HFFc6 (cell line): ENCODE data around the gene PTPN7. TPM values are rescaled to one million over a fixed set of nuclear protein-coding genes. Genes with fewer than 3 reads are reported as not detected.

Source experiments
- DNase-seq: peaks from one replicate; pipeline ENCODE4 v3.0.0-alpha.2; 2018
- H3K27ac Mint-ChIP-seq: 2 replicates; pipeline ENCODE4 v1.8.0; 2020; ENCODE audit warnings: mild to moderate bottlenecking, mixed read lengths
- H3K27me3 Mint-ChIP-seq: 2 replicates; pipeline ENCODE4 v1.8.0; 2021; ENCODE audit warnings: mild to moderate bottlenecking, moderate library complexity, mixed read lengths; ENCODE audit not compliant: insufficient read depth
- H3K36me3 Mint-ChIP-seq: 2 replicates; pipeline ENCODE4 v1.8.0; 2021; ENCODE audit warnings: low read depth, mixed read lengths
- H3K4me1 Mint-ChIP-seq: 2 replicates; pipeline ENCODE4 v1.8.0; 2020; ENCODE audit warnings: low read depth, mixed read lengths
- H3K4me3 Mint-ChIP-seq: 2 replicates; pipeline ENCODE4 v1.8.0; 2020; ENCODE audit warnings: mild to moderate bottlenecking, moderate library complexity, mixed read lengths
- H3K9me3 Mint-ChIP-seq: 2 replicates; pipeline ENCODE4 v1.8.0; 2020; ENCODE audit warnings: mild to moderate bottlenecking, mixed read lengths
- CTCF ChIP-seq: fragments of 200-600 bp; sonication (generic); IDR thresholded peaks from 2 replicates; pipeline ENCODE4 v1.5.0; 2021; ENCODE audit warnings: antibody characterized with exemption, mild to moderate bottlenecking
- total RNA-seq, 6 experiments: library from RNA; stranded (reverse); fragmentation: NEBNext Ultra II Directional; extraction: Animal tissue kit (Norgen Biotek cat#: 25700); gene quantifications; 2 replicates in 1 of 6; 3 replicates in 5 of 6; pipeline ENCODE4 v1.2.3, GENCODE V29; 2021

PTPN7 gene
- total RNA-seq, 6 experiments from 2014 or later: not detected

GRCh38 chr1:202158810-202159533 is 1.4 kb downstream of the PTPN7 start:
- Mint-ChIP-seq H3K27me3 (peaks cover 30% of the 10 kb centered on the region), H3K36me3 (no peaks in the 10 kb centered on the region), H3K27ac (no peak overlapping the region), H3K9me3 (no peaks in the 10 kb centered on the region), H3K4me3 (no peak overlapping the region), H3K4me1 (peaks cover 10% of the 10 kb centered on the region; the same call in 1 of the 2 replicates)
- peak; percentile 27; the same call in 1 of the 2 replicates for TF ChIP-seq CTCF
- no peak for DNase-seq

- TF ChIP-seq CTCF: no peak
- H3K27ac Mint-ChIP-seq: no peak overlapping the region
- DNase-seq: no peak
- peaks cover 33% of the 10 kb centered on the region for H3K27me3 Mint-ChIP-seq
- H3K4me1 Mint-ChIP-seq: peaks cover 10% of the 10 kb centered on the region; the same call in 1 of the 2 replicates
- no peaks in the 10 kb centered on the region for H3K9me3 Mint-ChIP-seq
- no peaks in the 10 kb centered on the region for H3K36me3 Mint-ChIP-seq
- no peak overlapping the region for H3K4me3 Mint-ChIP-seq
These were observed 2.5 kb downstream of the PTPN7 start for GRCh38 chr1:202157945-202158344.

GRCh38 chr1:202156590-202156989 is 3.8 kb downstream of the PTPN7 start:
- Mint-ChIP-seq H3K4me3 (no peak overlapping the region), H3K9me3 (no peaks in the 10 kb centered on the region), H3K36me3 (no peaks in the 10 kb centered on the region), H3K27ac (no peak overlapping the region), H3K4me1 (peaks cover 10% of the 10 kb centered on the region; the same call in 1 of the 2 replicates), H3K27me3 (peaks cover 33% of the 10 kb centered on the region)
- no peak for DNase-seq
- TF ChIP-seq CTCF: no peak

- TF ChIP-seq CTCF: no peak
- Mint-ChIP-seq H3K4me3 (no peak overlapping the region), H3K4me1 (peaks cover 10% of the 10 kb centered on the region; the same call in 1 of the 2 replicates), H3K9me3 (no peaks in the 10 kb centered on the region), H3K27ac (no peak overlapping the region), H3K27me3 (peaks cover 30% of the 10 kb centered on the region), H3K36me3 (no peaks in the 10 kb centered on the region)
- no peak for DNase-seq
These were observed 4.9 kb downstream of the PTPN7 start for GRCh38 chr1:202155478-202156021.

GRCh38 chr1:202154766-202155477 is 5.5 kb downstream of the PTPN7 start:
- Mint-ChIP-seq H3K4me1 (peaks cover 10% of the 10 kb centered on the region; the same call in 1 of the 2 replicates), H3K36me3 (no peaks in the 10 kb centered on the region), H3K9me3 (no peaks in the 10 kb centered on the region), H3K27me3 (peaks cover 30% of the 10 kb centered on the region), H3K27ac (no peak overlapping the region), H3K4me3 (no peak overlapping the region)
- peak; percentile 41 for DNase-seq
- TF ChIP-seq CTCF: peak; percentile 67
